ENCODE results near the gene SIK2.

Gene SIK2

GRCh38 chr11:111598559-111598958, 3.7 kb upstream of the SIK2 start:
- no peak for TF ChIP-seq CTCF (IDR thresholded peaks at IDR 0.05; ENCODE audit: extremely low read depth, insufficient read depth, missing control alignments)
- in situ Hi-C loops (cut with MboI; ENCODE audit: low pct_unique_long_range_greater_than_20kb, low sequenced_read_pairs, unreplicated experiment) = no loop called here
- no peak for DNase-seq (ENCODE audit: low spot score)

GRCh38 chr11:111601636-111601978, 642 bp upstream of the SIK2 start:
- in situ Hi-C loops (cut with MboI; ENCODE audit: low pct_unique_long_range_greater_than_20kb, low sequenced_read_pairs, unreplicated experiment) = loop anchor here (10.0 kb wide), 1 partner anchor 173 kb away; no protein-coding TSS in a partner anchor
- no peak for DNase-seq (ENCODE audit: low spot score)
- no peak for TF ChIP-seq CTCF (IDR thresholded peaks at IDR 0.05; ENCODE audit: extremely low read depth, insufficient read depth, missing control alignments)

DNA sequence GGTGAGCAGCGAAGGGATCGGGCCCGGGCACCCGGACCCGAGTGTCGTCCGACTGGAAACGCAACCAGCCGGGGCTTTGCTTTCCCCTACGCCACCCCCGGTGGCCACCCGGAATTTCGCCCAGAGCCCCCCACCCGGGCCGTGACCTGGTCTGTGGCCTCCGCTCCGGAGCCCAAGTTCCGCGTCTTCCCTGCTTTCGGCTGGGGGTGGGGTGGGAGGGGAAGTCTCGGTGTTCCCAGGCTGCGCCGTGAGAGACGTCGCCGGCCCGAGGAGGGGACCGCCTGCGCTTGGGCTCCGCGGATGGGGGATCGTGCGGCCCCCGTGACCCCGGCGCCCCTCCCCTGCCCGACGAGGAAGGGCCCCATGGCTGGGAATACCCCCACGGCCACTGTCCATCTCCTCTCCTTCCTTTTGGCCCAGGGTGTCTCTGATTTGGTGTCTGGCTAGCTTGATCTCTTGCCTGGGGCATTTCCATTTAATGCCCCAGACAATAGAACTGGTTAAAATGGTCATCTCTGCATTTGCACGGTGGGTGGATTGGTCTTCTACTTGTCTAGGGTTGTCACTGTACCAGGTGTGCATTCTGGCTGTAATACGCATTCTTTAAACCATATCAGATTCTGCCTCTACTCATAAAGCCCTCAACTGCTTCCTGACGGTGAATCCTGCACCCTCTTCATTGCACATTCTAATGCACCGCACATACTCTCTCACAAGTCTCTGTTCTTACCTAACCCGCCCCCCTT, 789 bp downstream of the SIK2 start:
- in situ Hi-C loops (cut with MboI; ENCODE audit: low pct_unique_long_range_greater_than_20kb, low sequenced_read_pairs, unreplicated experiment) = loop anchor here (10.0 kb wide), 1 partner anchor 172 kb away; no protein-coding TSS in a partner anchor
- peak; percentile 32 for DNase-seq (ENCODE audit: low spot score)
- TF ChIP-seq CTCF (IDR thresholded peaks at IDR 0.05; ENCODE audit: extremely low read depth, insufficient read depth, missing control alignments) = no peak

DNA sequence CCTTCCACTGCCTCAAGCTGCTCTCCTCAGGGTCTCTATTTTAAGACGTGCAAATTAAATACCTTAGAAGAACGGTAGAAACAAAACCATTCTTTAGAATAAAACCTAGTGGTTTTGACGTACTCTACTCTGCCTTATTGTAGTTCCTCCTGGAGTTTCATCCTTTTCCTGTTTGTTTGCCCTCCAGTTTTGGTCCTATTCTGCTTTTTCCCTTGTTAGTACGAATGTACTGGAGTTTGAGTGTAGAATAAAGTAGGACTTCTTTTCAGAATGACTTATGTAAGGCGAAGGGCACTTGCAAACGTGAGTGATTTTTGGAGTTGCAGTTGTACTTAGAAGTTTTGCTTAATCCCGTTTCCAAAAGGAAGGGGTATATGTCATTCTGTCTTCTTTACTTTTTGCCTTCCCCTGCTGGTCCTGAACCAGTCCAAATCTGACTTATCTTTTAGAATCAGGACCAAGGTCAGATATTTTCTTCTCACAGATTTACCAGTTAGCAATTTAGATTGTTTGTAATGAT, 1.4 kb downstream of the SIK2 start:
- DNase-seq (ENCODE audit: low spot score) = no peak
- TF ChIP-seq CTCF (IDR thresholded peaks at IDR 0.05; ENCODE audit: extremely low read depth, insufficient read depth, missing control alignments) = no peak
- in situ Hi-C loops (cut with MboI; ENCODE audit: low pct_unique_long_range_greater_than_20kb, low sequenced_read_pairs, unreplicated experiment) = loop anchor here (10.0 kb wide), 1 partner anchor 171 kb away; no protein-coding TSS in a partner anchor

- peak; percentile 61 for DNase-seq (ENCODE audit: low spot score)
- TF ChIP-seq CTCF (IDR thresholded peaks at IDR 0.05; ENCODE audit: extremely low read depth, insufficient read depth, missing control alignments) = peak; percentile 61
- in situ Hi-C loops (cut with MboI; ENCODE audit: low pct_unique_long_range_greater_than_20kb, low sequenced_read_pairs, unreplicated experiment) = loop anchor here (10.0 kb wide), 1 partner anchor 170 kb away; no protein-coding TSS in a partner anchor
Measured at GRCh38 chr11:111604392-111605009, 2.3 kb downstream of the SIK2 start.

DNA sequence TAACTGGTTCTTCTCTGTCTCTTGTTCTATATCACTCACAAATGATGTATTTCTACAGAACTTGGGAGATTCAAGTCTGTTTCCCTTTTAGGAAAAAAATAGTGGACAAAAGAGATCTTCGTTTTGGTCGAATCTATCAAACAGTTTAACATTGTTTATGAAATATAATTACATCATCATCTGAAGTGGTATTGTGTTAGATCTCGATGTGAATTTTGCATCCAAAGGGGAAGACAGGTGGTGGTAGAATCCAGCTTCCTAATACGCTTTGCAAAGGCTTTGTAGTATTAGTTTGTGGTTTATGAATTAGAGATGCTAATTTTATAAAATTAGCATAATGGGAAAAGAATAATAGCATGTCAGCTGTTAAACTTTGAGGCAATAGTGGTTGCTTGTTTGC, 3.4 kb downstream of the SIK2 start:
- in situ Hi-C loops (cut with MboI; ENCODE audit: low pct_unique_long_range_greater_than_20kb, low sequenced_read_pairs, unreplicated experiment) = loop anchor here (10.0 kb wide), 1 partner anchor 169 kb away; no protein-coding TSS in a partner anchor
- no peak for TF ChIP-seq CTCF (IDR thresholded peaks at IDR 0.05; ENCODE audit: extremely low read depth, insufficient read depth, missing control alignments)
- DNase-seq (ENCODE audit: low spot score) = no peak
